Transverse colon (tissue), 4 donors: ENCODE measurements around the gene RCAN2. TPM values are rescaled to one million over a fixed set of nuclear protein-coding genes. Genes with fewer than 3 reads are reported as not detected.

ENCODE experiments used
- DNase-seq: peaks from one replicate; pipeline ENCODE4 v3.0.0-alpha.2; 2019
- H3K27ac ChIP-seq, 4 donors: fragments of 200-600 bp; sonication (generic); 2 replicates each; pipeline ENCODE4 v1.5.1; 2016 to 2018; ENCODE audit warnings: inconsistent platforms in 4 of 4
- H3K27me3 ChIP-seq: fragments of 200-600 bp; sonication (generic); 2 replicates; pipeline ENCODE4 v1.5.1; 2017; ENCODE audit warnings: inconsistent platforms
- H3K36me3 ChIP-seq, 4 donors: fragments of 200-600 bp; sonication (generic); 2 replicates each; pipeline ENCODE4 v1.5.1; 2017 to 2019; ENCODE audit warnings: inconsistent platforms in 4 of 4
- H3K4me1 ChIP-seq, 4 donors: fragments of 200-600 bp; sonication (generic); 2 replicates each; pipeline ENCODE4 v1.5.1; 2017 to 2020; ENCODE audit warnings: inconsistent platforms in 4 of 4
- H3K4me3 ChIP-seq, 4 donors: fragments of 200-600 bp; sonication (generic); 1 replicate in 1 of 4; 2 replicates in 3 of 4; pipeline versions ENCODE4 v1.5.1 to v1.6.1; 2017 to 2019; ENCODE audit warnings: inconsistent platforms in 4 of 4
- H3K9me3 ChIP-seq, 2 donors: fragments of 200-600 bp; sonication (generic); 2 replicates each; pipeline ENCODE4 v1.5.1; 2017 to 2019; ENCODE audit warnings: inconsistent platforms in 2 of 2
- EP300 ChIP-seq: sonication (generic); formaldehyde crosslinking; IDR thresholded peaks from one replicate; pipeline ENCODE4 v1.6.1; 2017; ENCODE audit warnings: antibody characterized with exemption, low read depth
- POLR2A ChIP-seq: fragments of 450-650 bp; IDR thresholded peaks from one replicate; pipeline ENCODE4 v1.6.1; 2016; ENCODE audit warnings: antibody characterized with exemption, mild to moderate bottlenecking, moderate library complexity
- POLR2AphosphoS5 ChIP-seq, 3 donors: sonication (generic); formaldehyde crosslinking; IDR thresholded peaks; one replicate each; pipeline ENCODE4 v1.6.1; 2016; ENCODE audit warnings: antibody characterized with exemption in 3 of 3
- WGBS, 2 donors: methylation state at CpG; one replicate each; pipeline ENCODE4 v1.1.5; 2018; ENCODE audit warnings: low coverage in 1 of 2; 5-methylcytosine and 5-hydroxymethylcytosine counted together
- in situ Hi-C, 4 donors: fragments of 200-750 bp; cut with MboI; loops; one replicate each; pipeline versions ENCODE4 v1.15.0 to v1.15.1; 2017; ENCODE audit warnings: low sequenced_read_pairs in 3 of 4, low pct_ligation_motif_present in 1 of 4, low pct_unique_long_range_greater_than_20kb in 1 of 4
- intact Hi-C: fragments of 100-400 bp; cut with DNase I; formaldehyde crosslinking; loops from one replicate; pipeline ENCODE4 v1.15.1; 2023; ENCODE audit warnings: low total_unique reads
- total RNA-seq, 4 donors: library from RNA; depleted of rRNA; stranded (reverse); fragments of >200 nt; gene quantifications; one replicate each; pipeline ENCODE4 v1.1.0, GENCODE V29; 2016
- TF ChIP-seq, protein P1 (sequence below), 5 experiments: fragments of 200-600 bp in 3 of 5; fragments of 450-650 bp in 2 of 5; sonication (generic) in 3 of 5; IDR thresholded peaks; 1 replicate in 2 of 5; 2 replicates in 3 of 5; pipeline ENCODE4 v1.5.1; 2016 to 2017; ENCODE audit warnings: antibody characterized with exemption in 5 of 5, inconsistent platforms in 3 of 5, mild to moderate bottlenecking in 2 of 5, moderate library complexity in 1 of 5

Gene RCAN2
- total RNA-seq, 4 donors from 2014 or later = 1.9 to 9.5 (median 7.5) TPM

DNA sequence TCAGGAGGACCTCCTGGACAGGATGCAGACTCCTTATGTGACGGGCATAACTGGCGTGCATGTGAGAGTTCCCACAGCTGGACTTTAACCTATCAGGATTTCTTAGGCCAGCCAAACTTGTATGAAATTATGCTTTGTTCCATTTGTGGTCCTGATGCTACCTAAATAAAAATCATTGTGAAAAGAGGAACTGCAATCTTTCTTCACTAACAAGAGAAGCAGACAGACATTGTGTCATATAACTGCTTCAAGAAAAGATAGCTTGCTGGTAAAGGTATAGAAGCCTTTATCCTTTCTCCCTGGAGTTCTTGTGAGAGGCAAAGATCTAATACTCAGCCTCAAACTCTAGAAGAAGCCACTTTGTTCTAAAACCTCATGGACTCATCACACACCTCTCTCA is 233.0 kb downstream of the RCAN2 start:
- in situ Hi-C loops (no loop called here), intact Hi-C loops (no loop called here)
- no peaks in the 10 kb centered on the region for H3K9me3 ChIP-seq
- TF ChIP-seq POLR2A = no peak
- no peak for TF ChIP-seq POLR2AphosphoS5 (IDR thresholded peaks at IDR 0.05)
- H3K4me3 ChIP-seq = no peak overlapping the region
- no peaks in the 10 kb centered on the region for H3K36me3 ChIP-seq
- H3K27ac ChIP-seq = no peak overlapping the region
- no peaks in the 10 kb centered on the region for H3K27me3 ChIP-seq
- WGBS, 2 donors = 91% methylated on average over 2 of the region's 2 CpGs; no CpG with 5 or more reads in 1 of the 2 donors
- H3K4me1 ChIP-seq = peaks cover 0 to 17% (median 8%) of the 10 kb centered on the region in 4 donors
- DNase-seq = no peak

GRCh38 chr6:46255528-46255927 is 235.7 kb downstream of the RCAN2 start:
- H3K36me3 ChIP-seq = no peaks in the 10 kb centered on the region
- peak overlapping the region in 1 of 4 donors; percentile 36 for H3K27ac ChIP-seq
- no peak for TF ChIP-seq POLR2A
- TF ChIP-seq EP300 = no peak
- no peak for TF ChIP-seq POLR2AphosphoS5 (IDR thresholded peaks at IDR 0.05)
- TF ChIP-seq, protein P1, sequence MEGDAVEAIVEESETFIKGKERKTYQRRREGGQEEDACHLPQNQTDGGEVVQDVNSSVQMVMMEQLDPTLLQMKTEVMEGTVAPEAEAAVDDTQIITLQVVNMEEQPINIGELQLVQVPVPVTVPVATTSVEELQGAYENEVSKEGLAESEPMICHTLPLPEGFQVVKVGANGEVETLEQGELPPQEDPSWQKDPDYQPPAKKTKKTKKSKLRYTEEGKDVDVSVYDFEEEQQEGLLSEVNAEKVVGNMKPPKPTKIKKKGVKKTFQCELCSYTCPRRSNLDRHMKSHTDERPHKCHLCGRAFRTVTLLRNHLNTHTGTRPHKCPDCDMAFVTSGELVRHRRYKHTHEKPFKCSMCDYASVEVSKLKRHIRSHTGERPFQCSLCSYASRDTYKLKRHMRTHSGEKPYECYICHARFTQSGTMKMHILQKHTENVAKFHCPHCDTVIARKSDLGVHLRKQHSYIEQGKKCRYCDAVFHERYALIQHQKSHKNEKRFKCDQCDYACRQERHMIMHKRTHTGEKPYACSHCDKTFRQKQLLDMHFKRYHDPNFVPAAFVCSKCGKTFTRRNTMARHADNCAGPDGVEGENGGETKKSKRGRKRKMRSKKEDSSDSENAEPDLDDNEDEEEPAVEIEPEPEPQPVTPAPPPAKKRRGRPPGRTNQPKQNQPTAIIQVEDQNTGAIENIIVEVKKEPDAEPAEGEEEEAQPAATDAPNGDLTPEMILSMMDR (IDR thresholded peaks at IDR 0.05) = no peak
- H3K9me3 ChIP-seq = no peaks in the 10 kb centered on the region
- intact Hi-C loops = no loop called here
- in situ Hi-C loops = no loop called here
- no peak overlapping the region for H3K4me3 ChIP-seq
- no peaks in the 10 kb centered on the region for H3K27me3 ChIP-seq
- H3K4me1 ChIP-seq = peaks cover 0 to 17% (median 8%) of the 10 kb centered on the region in 4 donors
- 71 to 87% methylated on average over 5 of the region's 5 CpGs for WGBS, 2 donors
- no peak for DNase-seq

- intact Hi-C loops = no loop called here
- Histone ChIP-seq H3K4me1 (peaks cover 0 to 17% (median 8%) of the 10 kb centered on the region in 4 donors), H3K36me3 (no peaks in the 10 kb centered on the region), H3K9me3 (no peaks in the 10 kb centered on the region), H3K27me3 (no peaks in the 10 kb centered on the region), H3K4me3 (no peak overlapping the region), H3K27ac (peak overlapping the region in 1 of 4 donors; percentile 36)
- WGBS, 2 donors = 41 to 56% methylated on average over 2 of the region's 2 CpGs
- TF ChIP-seq, protein P1 (IDR thresholded peaks at IDR 0.05) = no peak
- no peak for TF ChIP-seq EP300
- no peak for TF ChIP-seq POLR2AphosphoS5 (IDR thresholded peaks at IDR 0.05)
- no peak for TF ChIP-seq POLR2A
- peak; percentile 16 for DNase-seq
- in situ Hi-C loops = no loop called here
Observed at GRCh38 chr6:46254946-46255345, 236.3 kb downstream of the RCAN2 start.

- in situ Hi-C loops = no loop called here
- 77 to 82% methylated on average over 1 of the region's 1 CpG for WGBS, 2 donors
- Histone ChIP-seq H3K27me3 (no peaks in the 10 kb centered on the region), H3K4me3 (no peak overlapping the region), H3K36me3 (no peaks in the 10 kb centered on the region), H3K9me3 (no peaks in the 10 kb centered on the region), H3K4me1 (peaks cover 0 to 17% (median 8%) of the 10 kb centered on the region in 4 donors), H3K27ac (no peak overlapping the region)
- intact Hi-C loops = no loop called here
- DNase-seq = no peak
- TF ChIP-seq POLR2AphosphoS5 (IDR thresholded peaks at IDR 0.05) (no peak), EP300 (no peak), POLR2A (no peak)
- TF ChIP-seq, protein P1 (IDR thresholded peaks at IDR 0.05) = no peak
Observed at GRCh38 chr6:46254331-46254730, 236.9 kb downstream of the RCAN2 start.
